NT2/D1 (cell line): ENCODE measurements around the gene FAM107B.

Experiments
- DNase-seq: peaks from one replicate; pipeline ENCODE4 v3.0.0-alpha.2; 2011; ENCODE audit warnings: low read depth, low spot score
- H3K27me3 ChIP-seq: 2 replicates; pipeline ENCODE4 v1.6.0; 2011; ENCODE audit warnings: mild to moderate bottlenecking; ENCODE audit not compliant: insufficient read length, insufficient read depth
- H3K36me3 ChIP-seq: 2 replicates; pipeline ENCODE4 v1.6.1; 2011; ENCODE audit warnings: mild to moderate bottlenecking, low read length, mixed read lengths; ENCODE audit not compliant: insufficient read depth, insufficient read length
- H3K4me1 ChIP-seq: 2 replicates; pipeline ENCODE4 v1.5.1; 2011; ENCODE audit not compliant: insufficient read depth, insufficient read length
- H3K4me3 ChIP-seq: 2 replicates; pipeline ENCODE4 v1.5.1; 2011; ENCODE audit warnings: low read depth; ENCODE audit not compliant: insufficient read length
- H3K9ac ChIP-seq: 2 replicates; pipeline ENCODE4 v1.6.0; 2011; ENCODE audit warnings: low read depth; ENCODE audit not compliant: insufficient read length
- H3K9me3 ChIP-seq: 2 replicates; pipeline ENCODE4 v1.5.1; 2011; ENCODE audit warnings: mild to moderate bottlenecking, low read length; ENCODE audit not compliant: insufficient read depth
- SUZ12 ChIP-seq: IDR thresholded peaks from 2 replicates; pipeline ENCODE4 v1.6.1; 2011; ENCODE audit not compliant: insufficient read length, insufficient read depth; ENCODE audit errors: extremely low read depth
- YY1 ChIP-seq: IDR thresholded peaks from 2 replicates; pipeline ENCODE4 v1.6.1; 2011; ENCODE audit not compliant: insufficient read length, insufficient read depth
- ZNF274 ChIP-seq: IDR thresholded peaks from 2 replicates; pipeline ENCODE4 v1.6.1; 2011; ENCODE audit warnings: mild to moderate bottlenecking, low read depth, low read length

FAM107B gene

GRCh38 chr10:14485986-14486385 lies 288.7 kb downstream of the FAM107B start:
- Histone ChIP-seq H3K36me3 (no peaks in the 10 kb centered on the region), H3K9ac (no peak overlapping the region), H3K9me3 (no peaks in the 10 kb centered on the region), H3K27me3 (no peaks in the 10 kb centered on the region), H3K4me1 (no peaks in the 10 kb centered on the region), H3K4me3 (no peak overlapping the region)
- TF ChIP-seq SUZ12 (no peak), YY1 (no peak), ZNF274 (no peak)
- DNase-seq = no peak

GRCh38 chr10:14483417-14483816 lies 291.3 kb downstream of the FAM107B start:
- no peak overlapping the region for H3K9ac ChIP-seq
- H3K36me3 ChIP-seq = no peaks in the 10 kb centered on the region
- H3K4me1 ChIP-seq = no peaks in the 10 kb centered on the region
- no peaks in the 10 kb centered on the region for H3K9me3 ChIP-seq
- H3K27me3 ChIP-seq = no peaks in the 10 kb centered on the region
- TF ChIP-seq SUZ12 = no peak
- TF ChIP-seq ZNF274 = no peak
- no peak for TF ChIP-seq YY1
- no peak overlapping the region for H3K4me3 ChIP-seq
- no peak for DNase-seq

DNA sequence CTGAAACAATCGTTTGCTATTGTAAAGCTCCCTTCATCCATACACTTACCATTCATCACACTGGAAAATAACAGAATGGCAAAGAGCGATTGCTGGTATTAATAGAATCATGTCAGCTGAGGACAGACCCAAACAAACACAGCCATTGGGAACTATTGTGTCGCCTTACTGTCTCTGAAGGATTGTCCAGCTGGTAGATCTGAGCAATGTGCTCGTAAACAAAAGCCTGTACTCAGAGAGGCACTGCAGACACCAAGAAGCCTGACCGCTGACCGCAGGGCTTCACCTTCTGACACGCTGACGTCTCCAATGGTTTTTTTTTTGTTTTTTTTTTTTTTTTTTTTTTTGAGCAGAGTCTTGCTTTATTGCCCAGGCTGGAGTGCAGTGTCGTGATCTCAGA lies 292.9 kb downstream of the FAM107B start:
- H3K4me1 ChIP-seq = no peaks in the 10 kb centered on the region
- no peak for DNase-seq
- no peak overlapping the region for H3K9ac ChIP-seq
- H3K4me3 ChIP-seq = no peak overlapping the region
- no peaks in the 10 kb centered on the region for H3K27me3 ChIP-seq
- H3K36me3 ChIP-seq = no peaks in the 10 kb centered on the region
- TF ChIP-seq ZNF274 (no peak), SUZ12 (no peak), YY1 (no peak)
- H3K9me3 ChIP-seq = no peaks in the 10 kb centered on the region

DNA sequence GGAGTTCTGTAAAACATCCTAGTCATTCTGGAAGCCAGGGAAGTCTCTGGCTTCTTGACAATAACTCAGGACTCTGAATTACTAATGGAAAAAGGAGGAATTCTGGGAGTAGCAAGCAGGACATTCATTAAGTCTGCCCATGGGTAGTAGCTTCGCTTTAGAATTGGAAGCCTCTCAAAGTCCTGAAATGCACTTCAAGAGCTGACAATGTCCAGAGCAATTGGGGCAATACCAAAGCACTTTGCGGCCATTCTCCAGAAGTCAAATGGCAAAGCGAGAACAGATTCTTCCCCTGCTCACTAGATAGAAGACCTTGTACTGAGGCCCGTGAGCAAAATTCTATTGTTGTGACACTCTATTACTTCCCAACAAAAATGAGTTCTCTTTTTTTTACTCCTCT lies 293.7 kb downstream of the FAM107B start:
- H3K4me1 ChIP-seq = no peaks in the 10 kb centered on the region
- no peaks in the 10 kb centered on the region for H3K36me3 ChIP-seq
- H3K9ac ChIP-seq = no peak overlapping the region
- no peaks in the 10 kb centered on the region for H3K27me3 ChIP-seq
- no peak overlapping the region for H3K4me3 ChIP-seq
- no peak for DNase-seq
- H3K9me3 ChIP-seq = no peaks in the 10 kb centered on the region
- TF ChIP-seq SUZ12 (no peak), ZNF274 (no peak), YY1 (no peak)

DNA sequence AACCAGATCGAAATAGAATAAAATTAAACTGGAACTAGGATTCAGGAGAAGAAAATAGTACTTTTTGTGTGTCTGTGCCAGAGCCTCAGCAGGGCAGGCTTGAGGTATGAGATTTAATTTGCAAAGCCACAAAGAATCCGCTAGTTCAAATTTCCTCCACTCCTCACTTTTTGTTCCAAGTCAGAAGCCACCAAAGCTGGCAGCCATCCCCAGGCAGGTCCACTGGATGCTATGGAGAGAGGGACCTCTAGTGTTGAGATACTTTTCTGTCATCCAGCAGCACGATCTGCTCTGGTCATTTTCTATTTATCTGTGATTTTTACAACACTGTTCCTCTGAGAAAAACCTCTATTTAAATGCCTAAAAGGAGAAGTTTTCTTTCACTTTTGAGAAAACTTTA lies 296.1 kb downstream of the FAM107B start:
- H3K9ac ChIP-seq = no peak overlapping the region
- H3K36me3 ChIP-seq = no peaks in the 10 kb centered on the region
- H3K9me3 ChIP-seq = no peaks in the 10 kb centered on the region
- H3K27me3 ChIP-seq = no peaks in the 10 kb centered on the region
- TF ChIP-seq YY1 (no peak), SUZ12 (no peak), ZNF274 (no peak)
- H3K4me1 ChIP-seq = no peaks in the 10 kb centered on the region
- DNase-seq = peak; percentile 63
- H3K4me3 ChIP-seq = no peak overlapping the region

DNA sequence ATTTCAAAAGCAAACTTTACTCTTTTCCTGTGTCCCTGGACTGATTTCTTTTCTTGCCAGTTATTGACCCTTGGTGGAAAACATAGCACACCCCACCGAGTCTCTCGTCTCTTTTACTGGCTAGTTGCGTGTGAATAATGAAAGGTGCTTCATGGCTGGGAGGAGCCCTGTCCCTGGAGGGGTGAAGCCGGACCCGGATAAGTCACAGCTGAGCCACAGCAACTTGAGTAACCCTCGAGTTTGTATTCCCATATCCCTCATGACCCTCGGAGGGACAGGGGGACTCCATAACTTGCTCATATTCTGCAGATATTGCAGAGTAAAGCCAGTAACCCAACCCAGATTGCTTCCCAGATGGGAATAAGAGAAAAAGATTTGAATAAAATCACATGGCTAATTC lies 296.5 kb downstream of the FAM107B start:
- H3K27me3 ChIP-seq = no peaks in the 10 kb centered on the region
- no peak for DNase-seq
- no peaks in the 10 kb centered on the region for H3K4me1 ChIP-seq
- no peak for TF ChIP-seq YY1
- no peak for TF ChIP-seq SUZ12
- no peak for TF ChIP-seq ZNF274
- no peak overlapping the region for H3K4me3 ChIP-seq
- no peaks in the 10 kb centered on the region for H3K9me3 ChIP-seq
- no peaks in the 10 kb centered on the region for H3K36me3 ChIP-seq
- H3K9ac ChIP-seq = no peak overlapping the region

- no peak overlapping the region for H3K4me3 ChIP-seq
- no peaks in the 10 kb centered on the region for H3K9me3 ChIP-seq
- no peak overlapping the region for H3K9ac ChIP-seq
- no peaks in the 10 kb centered on the region for H3K27me3 ChIP-seq
- H3K36me3 ChIP-seq = no peaks in the 10 kb centered on the region
- TF ChIP-seq SUZ12 = no peak
- no peak for DNase-seq
- H3K4me1 ChIP-seq = no peaks in the 10 kb centered on the region
Measured at GRCh38 chr10:14477408-14477710, 297.3 kb downstream of the FAM107B start.
